ENCODE data around the gene SLC9C1. TPM values are rescaled to one million over a fixed set of nuclear protein-coding genes. Genes with fewer than 3 reads are reported as not detected.

The SLC9C1 gene
- total and polyA plus RNA-seq, 2 of the 13 experiments (the other 11 are each of a cell fraction or from before 2014, with no cell fraction given) = not detected

DNA sequence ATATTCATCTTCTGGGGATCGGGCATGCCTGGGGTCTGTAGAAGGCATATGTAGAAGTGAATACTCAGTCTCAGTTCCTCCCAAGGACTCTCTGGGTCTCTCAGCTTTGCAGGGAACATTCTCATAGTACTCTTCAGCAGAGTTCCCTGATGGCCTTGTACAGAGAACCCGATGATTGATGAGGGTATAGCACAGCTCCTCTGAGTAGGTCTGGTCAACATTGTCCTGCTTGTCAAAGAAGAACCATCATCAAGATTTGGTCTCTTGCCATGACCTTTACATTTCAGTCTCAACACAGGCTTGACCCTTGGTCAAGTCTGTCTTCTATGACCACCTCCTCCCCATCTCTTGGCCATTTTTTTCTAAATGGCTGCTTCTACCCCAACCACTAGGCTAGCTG lies 170.5 kb downstream of the SLC9C1 start:
- CTCF ChIA-PET (ENCODE audit: low intra/inter-chr PET ratio, low total read pairs) = no interaction called here

More for the DNA sequence above, 170.5 kb downstream of the SLC9C1 start:
- Histone ChIP-seq H3K9me3 (ENCODE audit: low read length) (no peaks in the 10 kb centered on the region), H3K4me3 (replicated peaks in 1 of 3; ENCODE audit: insufficient read depth in 1 of 3, low read depth in 2 of 3, low read length in 3 of 3) (no peak overlapping the region), H4K20me1 (ENCODE audit: insufficient read depth, low read length) (no peaks in the 10 kb centered on the region), H3K4me2 (ENCODE audit: low read depth, low read length) (no peak overlapping the region), H3K79me2 (ENCODE audit: insufficient read depth, low read length) (no peaks in the 10 kb centered on the region), H2AFZ (ENCODE audit: low read length) (no peak overlapping the region), H3K4me1 (ENCODE audit: insufficient read depth, low read length) (no peaks in the 10 kb centered on the region), H3K27ac (ENCODE audit: extremely low read length, insufficient read depth, low read length) (no peak overlapping the region), H3K9ac (ENCODE audit: insufficient read depth, low read depth, low read length) (no peak overlapping the region), H3K36me3 (replicated peaks in 1 of 2; ENCODE audit: control insufficient read depth in 1 of 2, insufficient read depth in 2 of 2, low read length in 2 of 2) (no peaks in the 10 kb centered on the region), H3K27me3 (ENCODE audit: control insufficient read depth in 1 of 2, insufficient read depth in 2 of 2, low read length in 2 of 2) (no peaks in the 10 kb centered on the region)
- BruUV-seq (replicated peaks) = no TSS peak
- no peak for ATAC-seq
- POLR2A ChIA-PET = no interaction called here
- in situ Hi-C loops (cut with HindIII; ENCODE audit: extremely low pct_ligation_motif_present, low pct_unique_long_range_greater_than_20kb) = no loop called here
- TF ChIP-seq FOXP1 (IDR thresholded peaks at IDR 0.05) (no peak), FOXP1 (CRISPR knock-in tag; IDR thresholded peaks at IDR 0.05) (no peak), ZNF326 (CRISPR knock-in tag; IDR thresholded peaks at IDR 0.05; ENCODE audit: borderline replicate concordance) (no peak), ZNF788 (CRISPR knock-in tag; IDR thresholded peaks at IDR 0.05; ENCODE audit: borderline replicate concordance) (no peak), ZNF781 (CRISPR knock-in tag; IDR thresholded peaks at IDR 0.05; ENCODE audit: borderline replicate concordance, not compliant biosample characterization) (no peak), ZIK1 (CRISPR knock-in tag; IDR thresholded peaks at IDR 0.05; ENCODE audit: borderline replicate concordance, low read depth) (no peak), ZFP37 (CRISPR knock-in tag; IDR thresholded peaks at IDR 0.05; ENCODE audit: borderline replicate concordance) (no peak), ERF (CRISPR knock-in tag; IDR thresholded peaks at IDR 0.05) (no peak), BCL6 (CRISPR knock-in tag; IDR thresholded peaks at IDR 0.05) (no peak), NFATC3 (CRISPR knock-in tag; IDR thresholded peaks at IDR 0.05) (no peak), SOX5 (CRISPR knock-in tag; IDR thresholded peaks at IDR 0.05; ENCODE audit: borderline replicate concordance) (no peak), MEF2D (CRISPR knock-in tag; IDR thresholded peaks at IDR 0.05) (no peak), ZSCAN9 (CRISPR knock-in tag; IDR thresholded peaks at IDR 0.05; ENCODE audit: borderline replicate concordance) (no peak), SP2 (CRISPR knock-in tag; IDR thresholded peaks at IDR 0.05) (no peak), ZNF790 (CRISPR knock-in tag; IDR thresholded peaks at IDR 0.05; ENCODE audit: borderline replicate concordance) (no peak), THAP11 (CRISPR knock-in tag; IDR thresholded peaks at IDR 0.05) (no peak), CENPT (CRISPR knock-in tag; IDR thresholded peaks at IDR 0.05; ENCODE audit: low read depth) (no peak)
- TF ChIP-seq, protein P1, sequence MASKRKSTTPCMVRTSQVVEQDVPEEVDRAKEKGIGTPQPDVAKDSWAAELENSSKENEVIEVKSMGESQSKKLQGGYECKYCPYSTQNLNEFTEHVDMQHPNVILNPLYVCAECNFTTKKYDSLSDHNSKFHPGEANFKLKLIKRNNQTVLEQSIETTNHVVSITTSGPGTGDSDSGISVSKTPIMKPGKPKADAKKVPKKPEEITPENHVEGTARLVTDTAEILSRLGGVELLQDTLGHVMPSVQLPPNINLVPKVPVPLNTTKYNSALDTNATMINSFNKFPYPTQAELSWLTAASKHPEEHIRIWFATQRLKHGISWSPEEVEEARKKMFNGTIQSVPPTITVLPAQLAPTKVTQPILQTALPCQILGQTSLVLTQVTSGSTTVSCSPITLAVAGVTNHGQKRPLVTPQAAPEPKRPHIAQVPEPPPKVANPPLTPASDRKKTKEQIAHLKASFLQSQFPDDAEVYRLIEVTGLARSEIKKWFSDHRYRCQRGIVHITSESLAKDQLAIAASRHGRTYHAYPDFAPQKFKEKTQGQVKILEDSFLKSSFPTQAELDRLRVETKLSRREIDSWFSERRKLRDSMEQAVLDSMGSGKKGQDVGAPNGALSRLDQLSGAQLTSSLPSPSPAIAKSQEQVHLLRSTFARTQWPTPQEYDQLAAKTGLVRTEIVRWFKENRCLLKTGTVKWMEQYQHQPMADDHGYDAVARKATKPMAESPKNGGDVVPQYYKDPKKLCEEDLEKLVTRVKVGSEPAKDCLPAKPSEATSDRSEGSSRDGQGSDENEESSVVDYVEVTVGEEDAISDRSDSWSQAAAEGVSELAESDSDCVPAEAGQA (IDR thresholded peaks at IDR 0.05; ENCODE audit: low read depth) = no peak
- TF ChIP-seq, protein P1 (CRISPR knock-in tag; IDR thresholded peaks at IDR 0.05; ENCODE audit: borderline replicate concordance) = no peak
- TF ChIP-seq, protein P2, sequence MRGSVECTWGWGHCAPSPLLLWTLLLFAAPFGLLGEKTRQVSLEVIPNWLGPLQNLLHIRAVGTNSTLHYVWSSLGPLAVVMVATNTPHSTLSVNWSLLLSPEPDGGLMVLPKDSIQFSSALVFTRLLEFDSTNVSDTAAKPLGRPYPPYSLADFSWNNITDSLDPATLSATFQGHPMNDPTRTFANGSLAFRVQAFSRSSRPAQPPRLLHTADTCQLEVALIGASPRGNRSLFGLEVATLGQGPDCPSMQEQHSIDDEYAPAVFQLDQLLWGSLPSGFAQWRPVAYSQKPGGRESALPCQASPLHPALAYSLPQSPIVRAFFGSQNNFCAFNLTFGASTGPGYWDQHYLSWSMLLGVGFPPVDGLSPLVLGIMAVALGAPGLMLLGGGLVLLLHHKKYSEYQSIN (CRISPR knock-in tag; IDR thresholded peaks at IDR 0.05; ENCODE audit: borderline replicate concordance) = no peak
- TF ChIP-seq, protein P3, sequence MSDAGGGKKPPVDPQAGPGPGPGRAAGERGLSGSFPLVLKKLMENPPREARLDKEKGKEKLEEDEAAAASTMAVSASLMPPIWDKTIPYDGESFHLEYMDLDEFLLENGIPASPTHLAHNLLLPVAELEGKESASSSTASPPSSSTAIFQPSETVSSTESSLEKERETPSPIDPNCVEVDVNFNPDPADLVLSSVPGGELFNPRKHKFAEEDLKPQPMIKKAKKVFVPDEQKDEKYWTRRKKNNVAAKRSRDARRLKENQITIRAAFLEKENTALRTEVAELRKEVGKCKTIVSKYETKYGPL (CRISPR knock-in tag; IDR thresholded peaks at IDR 0.05) = no peak
- no peak for DNase-seq (ENCODE audit: low spot score)
- intact Hi-C loops (cut with micrococcal nuclease; ENCODE audit: unreplicated experiment) = no loop called here
- 25% methylated on average over 2 of the region's 2 CpGs for WGBS (ENCODE audit: low lambda C conversion rate)
- FAIRE-seq = no peak
